Mucosa of descending colon (tissue), 3 donors: ENCODE results near the gene ZNF385C. TPM values are rescaled to one million over a fixed set of nuclear protein-coding genes. Genes with fewer than 3 reads are reported as not detected.
"Not testable (repeated sequence)": the region's sequence is repeated elsewhere in the genome, so short reads cannot be mapped to it uniquely, and the experiment has no call there.

Source experiments
- ATAC-seq: fragments of 200-7000 bp; cut with Tn5 transposase; one replicate; pipeline ENCODE4 v1.9.1; 2020; ENCODE audit warnings: mild to moderate bottlenecking, moderate library complexity
- DNase-seq, 3 donors: peaks; one replicate each; pipeline ENCODE4 v3.0.0-alpha.2; 2020
- H3K36me3 ChIP-seq: fragments of 200-600 bp; one replicate; pipeline ENCODE4 v1.8.0; 2021; ENCODE audit warnings: low read depth, mild to moderate bottlenecking
- H3K4me1 ChIP-seq: fragments of 200-600 bp; one replicate; pipeline ENCODE4 v1.8.0; 2021; ENCODE audit warnings: low read depth, mild to moderate bottlenecking
- H3K4me3 ChIP-seq: fragments of 200-600 bp; one replicate; pipeline ENCODE4 v1.8.0; 2021; ENCODE audit warnings: mild to moderate bottlenecking
- H3K9me3 ChIP-seq: fragments of 200-600 bp; one replicate; pipeline ENCODE4 v1.8.0; 2021; ENCODE audit warnings: mild to moderate bottlenecking
- CTCF ChIP-seq: fragments of 200-600 bp; IDR thresholded peaks from one replicate; pipeline ENCODE4 v1.8.0; 2022; ENCODE audit warnings: antibody characterized with exemption, mild to moderate bottlenecking
- intact Hi-C, 2 donors: fragments of 100-400 bp; cut with DNase I in 1 of 2; cut with micrococcal nuclease in 1 of 2; formaldehyde crosslinking; loops; one replicate each; pipeline versions ENCODE4 v1.11.0 to v1.11.1; 2022; cut with DNase I, micrococcal nuclease
- total RNA-seq, 3 donors: library from RNA; stranded (reverse); fragmentation: NEBNext Ultra II Directional in 2 of 3; extraction: Animal tissue kit (Norgen Biotek cat#: 25700) in 2 of 3; gene quantifications; one replicate each; pipeline versions ENCODE4 v1.2.1 to v1.2.4, GENCODE V29; 2021 to 2023
- donor health status: DM: no; HTN: no; CAD: no; lungs with moderate emphysema.
- donor health status: DM: no; HTN: no; CAD: no.
- donor health status: DM: no; HTN: yes; CAD: no.

The ZNF385C gene
- total RNA-seq, 3 donors from 2014 or later, result 0.41 to 0.96 (median 0.58) TPM

DNA sequence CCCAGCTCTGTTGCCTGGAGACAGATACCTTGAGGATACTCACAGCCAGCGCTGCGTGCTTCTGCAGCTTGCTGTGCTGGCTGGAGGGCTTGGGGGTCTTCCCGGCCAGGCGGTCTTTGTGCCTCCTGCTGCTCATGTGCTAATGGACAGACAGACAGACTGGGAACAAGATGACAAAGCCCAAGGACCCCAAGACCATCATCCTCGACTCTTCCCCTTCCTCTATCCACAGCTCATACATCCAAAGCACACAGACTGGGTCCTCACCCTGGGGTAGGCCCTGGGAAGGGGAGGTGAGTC, 70.7 kb downstream of the ZNF385C start:
- DNase-seq, result no peak
- no peak for TF ChIP-seq CTCF
- Histone ChIP-seq H3K4me1 (peaks cover 17% of the 10 kb centered on the region), H3K36me3 (no peaks in the 10 kb centered on the region), H3K9me3 (no peaks in the 10 kb centered on the region), H3K4me3 (no peak overlapping the region)
- ATAC-seq, result no peak
- intact Hi-C loops, result no loop called here

- DNase-seq (no peak), ATAC-seq (no peak)
- no peaks in the 10 kb centered on the region for H3K36me3 ChIP-seq
- no peaks in the 10 kb centered on the region for H3K9me3 ChIP-seq
- H3K4me1 ChIP-seq, result peaks cover 17% of the 10 kb centered on the region
- TF ChIP-seq CTCF, result no peak
- no peak overlapping the region for H3K4me3 ChIP-seq
- intact Hi-C loops, result no loop called here
Observed at GRCh38 chr17:42026857-42027589, 71.2 kb downstream of the ZNF385C start.

DNA sequence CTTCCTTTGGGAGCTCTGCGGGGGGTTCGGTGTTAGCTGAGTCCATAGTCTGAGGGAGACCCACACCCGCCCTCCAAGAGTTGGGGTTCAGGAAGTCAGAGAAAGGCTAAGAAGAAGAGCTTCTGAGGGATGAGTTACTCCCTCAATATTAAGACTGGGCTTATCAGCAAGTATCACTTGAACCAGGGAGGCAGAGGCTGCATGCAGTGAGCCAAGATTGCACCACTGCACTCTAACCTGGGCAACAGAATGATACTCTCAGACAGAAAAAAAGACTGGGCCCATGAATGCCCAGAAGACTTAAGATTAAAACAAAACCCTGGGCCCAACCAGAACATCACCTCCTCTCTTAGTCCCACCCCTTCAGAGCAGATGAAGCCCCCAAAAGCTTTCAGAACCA, 72.3 kb downstream of the ZNF385C start:
- intact Hi-C loops, result no loop called here
- Histone ChIP-seq H3K4me1 (peaks cover 22% of the 10 kb centered on the region), H3K36me3 (no peaks in the 10 kb centered on the region), H3K4me3 (no peak overlapping the region), H3K9me3 (no peaks in the 10 kb centered on the region)
- DNase-seq (no peak), ATAC-seq (no peak)
- TF ChIP-seq CTCF, result no peak

GRCh38 chr17:42025191-42025579, 73.1 kb downstream of the ZNF385C start:
- intact Hi-C loops, result no loop called here
- H3K4me3 ChIP-seq, result no peak overlapping the region
- no peak for ATAC-seq
- H3K36me3 ChIP-seq, result no peaks in the 10 kb centered on the region
- H3K4me1 ChIP-seq, result peaks cover 27% of the 10 kb centered on the region
- peak in 1 of 3 donors; percentile 56 for DNase-seq
- no peak for TF ChIP-seq CTCF
- no peaks in the 10 kb centered on the region for H3K9me3 ChIP-seq

- TF ChIP-seq CTCF, result no peak
- H3K36me3 ChIP-seq, result no peaks in the 10 kb centered on the region
- no peak for ATAC-seq
Observed at GRCh38 chr17:42023524-42024349, 74.5 kb downstream of the ZNF385C start.

GRCh38 chr17:42020845-42021244, 77.4 kb downstream of the ZNF385C start:
- ATAC-seq, H3K4me3 ChIP-seq, intact Hi-C loops, H3K9me3 ChIP-seq, H3K36me3 ChIP-seq: not testable (repeated sequence)
- peaks cover 36% of the 10 kb centered on the region for H3K4me1 ChIP-seq
- peak in 1 of 3 donors; percentile 33 for DNase-seq

More at GRCh38 chr17:42023524-42024349, 74.5 kb downstream of the ZNF385C start:
- H3K4me3 ChIP-seq, result no peak overlapping the region
- intact Hi-C loops, result no loop called here
- DNase-seq, result peak in 1 of 3 donors; percentile 58
- peaks cover 31% of the 10 kb centered on the region for H3K4me1 ChIP-seq
- no peaks in the 10 kb centered on the region for H3K9me3 ChIP-seq
